Mammary epithelial cell (primary cell): Measurements from ENCODE around the gene SLC35F1.

Experiments
- EZH2 ChIP-seq: IDR thresholded peaks from 2 replicates; pipeline ENCODE4 v1.6.1; 2012; ENCODE audit warnings: low read length, inconsistent platforms, borderline replicate concordance
- TF ChIP-seq, protein P1 (sequence below), 2 donors: IDR thresholded peaks in 1 of 2; conservative IDR thresholded peaks in 1 of 2; 2 replicates each; pipeline ENCODE4 v1.5.1; 2011 to 2012; ENCODE audit warnings: inconsistent platforms in 2 of 2, low read length in 2 of 2, mild to moderate bottlenecking in 2 of 2, control low read depth in 1 of 2, low read depth in 1 of 2; ENCODE audit not compliant: insufficient read depth in 1 of 2; ENCODE audit errors: extremely low read depth in 1 of 2

DNA sequence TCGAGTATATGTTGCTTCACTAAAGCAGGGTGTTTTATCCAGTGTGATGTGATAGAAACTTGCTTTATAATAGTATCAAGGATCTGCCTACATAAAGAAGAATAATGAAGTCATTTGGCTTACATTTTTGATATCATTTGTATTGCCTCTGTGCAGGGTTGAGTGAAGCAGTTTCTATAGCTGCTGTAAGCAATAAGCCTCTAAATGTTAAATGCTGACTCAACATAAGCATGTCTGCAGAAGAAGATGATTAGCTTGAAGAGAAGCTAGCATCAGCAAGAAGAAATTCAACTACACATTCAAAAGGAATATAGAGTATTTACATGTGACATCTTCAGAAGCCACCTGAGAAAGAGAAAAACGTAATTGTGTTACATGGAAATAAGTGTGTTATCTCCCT lies 17.6 kb downstream of the SLC35F1 start:
- no peak for TF ChIP-seq EZH2
- TF ChIP-seq, protein P1, sequence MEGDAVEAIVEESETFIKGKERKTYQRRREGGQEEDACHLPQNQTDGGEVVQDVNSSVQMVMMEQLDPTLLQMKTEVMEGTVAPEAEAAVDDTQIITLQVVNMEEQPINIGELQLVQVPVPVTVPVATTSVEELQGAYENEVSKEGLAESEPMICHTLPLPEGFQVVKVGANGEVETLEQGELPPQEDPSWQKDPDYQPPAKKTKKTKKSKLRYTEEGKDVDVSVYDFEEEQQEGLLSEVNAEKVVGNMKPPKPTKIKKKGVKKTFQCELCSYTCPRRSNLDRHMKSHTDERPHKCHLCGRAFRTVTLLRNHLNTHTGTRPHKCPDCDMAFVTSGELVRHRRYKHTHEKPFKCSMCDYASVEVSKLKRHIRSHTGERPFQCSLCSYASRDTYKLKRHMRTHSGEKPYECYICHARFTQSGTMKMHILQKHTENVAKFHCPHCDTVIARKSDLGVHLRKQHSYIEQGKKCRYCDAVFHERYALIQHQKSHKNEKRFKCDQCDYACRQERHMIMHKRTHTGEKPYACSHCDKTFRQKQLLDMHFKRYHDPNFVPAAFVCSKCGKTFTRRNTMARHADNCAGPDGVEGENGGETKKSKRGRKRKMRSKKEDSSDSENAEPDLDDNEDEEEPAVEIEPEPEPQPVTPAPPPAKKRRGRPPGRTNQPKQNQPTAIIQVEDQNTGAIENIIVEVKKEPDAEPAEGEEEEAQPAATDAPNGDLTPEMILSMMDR (conservative IDR thresholded peaks at IDR 0.05 in 1 of 2, IDR thresholded peaks at IDR 0.05 in 1 of 2; ENCODE audit: extremely low read depth in 1 of 2, insufficient read depth in 1 of 2, low read depth in 1 of 2, low read length in 2 of 2): no peak
